Tibial nerve (tissue), 4 donors: ENCODE measurements around the gene CWF19L2. TPM values are rescaled to one million over a fixed set of nuclear protein-coding genes. Genes with fewer than 3 reads are reported as not detected.

Experiments used
- DNase-seq, 2 donors: peaks; one replicate each; pipeline ENCODE4 v3.0.0-alpha.2; 2019; ENCODE audit warnings: low spot score in 2 of 2
- H3K27ac ChIP-seq, 4 donors: fragments of 200-600 bp; sonication (generic) in 3 of 4; one replicate each; pipeline ENCODE4 v1.5.1; 2017 to 2019; ENCODE audit warnings: mild to moderate bottlenecking in 1 of 4
- H3K27me3 ChIP-seq, 2 donors: fragments of 200-600 bp; sonication (generic) in 1 of 2; one replicate each; pipeline versions ENCODE4 v1.5.1 to v1.6.0; 2017 to 2019
- H3K36me3 ChIP-seq, 3 donors: fragments of 200-600 bp; sonication (generic); one replicate each; pipeline ENCODE4 v1.5.1; 2018 to 2019
- H3K4me1 ChIP-seq, 4 donors: fragments of 200-600 bp; sonication (generic) in 3 of 4; one replicate each; pipeline ENCODE4 v1.5.1; 2017 to 2019
- H3K4me3 ChIP-seq, 4 donors: fragments of 200-600 bp; sonication (generic) in 3 of 4; one replicate each; pipeline ENCODE4 v1.5.1; 2017 to 2019; ENCODE audit warnings: mild to moderate bottlenecking in 1 of 4, moderate library complexity in 1 of 4
- H3K9me3 ChIP-seq, 4 donors: fragments of 200-600 bp; sonication (generic) in 3 of 4; one replicate each; pipeline ENCODE4 v1.5.1; 2017 to 2019
- EP300 ChIP-seq, 2 donors: sonication (generic); formaldehyde crosslinking; IDR thresholded peaks; one replicate each; pipeline ENCODE4 v1.6.1; 2017; ENCODE audit warnings: antibody characterized with exemption in 2 of 2, mild to moderate bottlenecking in 1 of 2
- POLR2A ChIP-seq, 2 donors: fragments of 450-650 bp; IDR thresholded peaks; one replicate each; pipeline ENCODE4 v1.6.1; 2017; ENCODE audit warnings: antibody characterized with exemption in 2 of 2, mild to moderate bottlenecking in 2 of 2, moderate library complexity in 2 of 2
- WGBS, 2 donors: methylation state at CpG; one replicate each; pipeline ENCODE4 v1.1.5; 2018; 5-methylcytosine and 5-hydroxymethylcytosine counted together
- total RNA-seq, 4 donors: library from RNA; depleted of rRNA; stranded (reverse); fragments of >200 nt; gene quantifications; one replicate each; pipeline ENCODE4 v1.1.0, GENCODE V29; 2016
- TF ChIP-seq, protein P1 (sequence below), 5 experiments: fragments of 200-600 bp in 3 of 5; fragments of 450-650 bp in 2 of 5; sonication (generic) in 3 of 5; IDR thresholded peaks; one replicate each; pipeline ENCODE4 v1.5.1; 2016 to 2019; ENCODE audit warnings: antibody characterized with exemption in 5 of 5, mild to moderate bottlenecking in 3 of 5, moderate library complexity in 2 of 5

Gene CWF19L2
- total RNA-seq, 4 donors from 2014 or later: 28.0 to 40.5 (median 32.5) TPM

DNA sequence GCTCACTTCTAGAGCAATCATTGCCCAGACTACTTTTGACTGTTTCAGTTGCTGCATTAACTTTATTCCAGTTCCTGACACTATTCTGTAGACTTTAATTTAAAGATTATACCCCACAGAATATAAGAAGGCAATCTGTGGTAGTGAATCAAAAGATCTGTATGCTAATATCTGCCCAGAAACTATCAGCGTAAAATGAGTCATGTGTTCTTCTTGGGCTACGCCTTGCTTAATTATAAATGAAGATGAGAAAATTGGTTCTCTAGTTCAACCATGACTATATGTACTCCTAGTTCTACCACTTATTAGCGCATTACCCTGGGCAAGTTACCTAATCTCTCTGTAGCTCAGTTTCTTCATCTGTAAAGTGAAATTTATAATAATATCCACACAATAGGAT is 128.5 kb downstream of the CWF19L2 start:
- 97 to 99% methylated on average over 3 of the region's 3 CpGs for WGBS, 2 donors
- no peak for DNase-seq
- Histone ChIP-seq H3K4me1 (no peaks in the 10 kb centered on the region), H3K27ac (no peak overlapping the region), H3K36me3 (peaks cover 0 to 71% (median 14%) of the 10 kb centered on the region in 3 donors), H3K9me3 (no peaks in the 10 kb centered on the region), H3K4me3 (no peak overlapping the region), H3K27me3 (no peaks in the 10 kb centered on the region)
- TF ChIP-seq POLR2A (IDR thresholded peaks at IDR 0.05) (no peak), EP300 (IDR thresholded peaks at IDR 0.05) (no peak)
- TF ChIP-seq, protein P1, sequence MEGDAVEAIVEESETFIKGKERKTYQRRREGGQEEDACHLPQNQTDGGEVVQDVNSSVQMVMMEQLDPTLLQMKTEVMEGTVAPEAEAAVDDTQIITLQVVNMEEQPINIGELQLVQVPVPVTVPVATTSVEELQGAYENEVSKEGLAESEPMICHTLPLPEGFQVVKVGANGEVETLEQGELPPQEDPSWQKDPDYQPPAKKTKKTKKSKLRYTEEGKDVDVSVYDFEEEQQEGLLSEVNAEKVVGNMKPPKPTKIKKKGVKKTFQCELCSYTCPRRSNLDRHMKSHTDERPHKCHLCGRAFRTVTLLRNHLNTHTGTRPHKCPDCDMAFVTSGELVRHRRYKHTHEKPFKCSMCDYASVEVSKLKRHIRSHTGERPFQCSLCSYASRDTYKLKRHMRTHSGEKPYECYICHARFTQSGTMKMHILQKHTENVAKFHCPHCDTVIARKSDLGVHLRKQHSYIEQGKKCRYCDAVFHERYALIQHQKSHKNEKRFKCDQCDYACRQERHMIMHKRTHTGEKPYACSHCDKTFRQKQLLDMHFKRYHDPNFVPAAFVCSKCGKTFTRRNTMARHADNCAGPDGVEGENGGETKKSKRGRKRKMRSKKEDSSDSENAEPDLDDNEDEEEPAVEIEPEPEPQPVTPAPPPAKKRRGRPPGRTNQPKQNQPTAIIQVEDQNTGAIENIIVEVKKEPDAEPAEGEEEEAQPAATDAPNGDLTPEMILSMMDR (IDR thresholded peaks at IDR 0.05): no peak

DNA sequence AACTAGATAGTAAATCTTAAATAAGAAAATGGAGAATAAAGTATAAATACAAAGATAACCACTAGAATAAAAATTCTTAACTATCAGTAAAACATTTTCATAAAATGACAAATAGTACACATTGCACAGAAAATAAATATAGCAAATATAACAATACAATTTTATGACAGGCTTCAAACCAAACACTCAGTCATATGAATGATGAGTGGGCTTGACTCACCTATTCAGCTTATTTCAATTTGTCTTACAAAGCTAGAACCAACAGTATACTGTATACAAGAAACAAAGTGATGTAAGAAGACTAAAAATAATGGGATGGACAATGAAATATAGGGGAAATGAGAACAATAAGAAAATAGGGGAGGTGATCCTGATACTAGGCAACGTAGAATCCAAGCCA is 141.2 kb downstream of the CWF19L2 start:
- WGBS, 2 donors: 88 to 89% methylated on average over 1 of the region's 1 CpG
- Histone ChIP-seq H3K4me3 (no peak overlapping the region), H3K27me3 (no peaks in the 10 kb centered on the region), H3K9me3 (peaks cover 0 to 27% (median 2%) of the 10 kb centered on the region in 4 donors), H3K27ac (no peak overlapping the region), H3K4me1 (no peaks in the 10 kb centered on the region), H3K36me3 (peaks cover 0 to 38% (median 0%) of the 10 kb centered on the region in 3 donors)
- no peak for DNase-seq
- TF ChIP-seq EP300 (IDR thresholded peaks at IDR 0.05) (no peak), POLR2A (IDR thresholded peaks at IDR 0.05) (no peak)
- TF ChIP-seq, protein P1 (IDR thresholded peaks at IDR 0.05): no peak

DNA sequence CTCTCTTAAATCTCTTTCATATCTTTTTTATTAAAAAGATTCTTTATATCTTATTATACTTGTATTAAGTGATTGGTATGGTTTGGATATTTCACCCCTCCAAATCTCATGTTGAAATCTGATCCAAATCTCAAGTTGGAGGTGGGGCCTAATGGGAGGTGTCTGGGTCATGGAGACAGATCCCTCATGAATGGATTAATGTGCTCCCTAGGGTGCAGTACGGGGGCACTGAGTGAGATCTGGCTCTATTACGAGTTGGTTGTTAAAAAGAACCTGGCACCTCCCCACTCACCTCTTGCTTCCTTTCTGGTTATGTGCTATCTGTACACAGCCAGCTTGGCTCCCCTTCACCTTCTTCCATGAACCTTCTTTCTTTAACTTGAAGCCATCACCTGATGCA is 149.6 kb downstream of the CWF19L2 start:
- H3K27ac ChIP-seq: no peak overlapping the region
- 53 to 71% methylated on average over 2 of the region's 2 CpGs for WGBS, 2 donors
- no peak for DNase-seq
- no peaks in the 10 kb centered on the region for H3K4me1 ChIP-seq
- no peak overlapping the region for H3K4me3 ChIP-seq
- no peaks in the 10 kb centered on the region for H3K27me3 ChIP-seq
- peaks cover 0 to 83% (median 4%) of the 10 kb centered on the region in 3 donors for H3K36me3 ChIP-seq
- no peak for TF ChIP-seq POLR2A (IDR thresholded peaks at IDR 0.05)
- no peak for TF ChIP-seq EP300 (IDR thresholded peaks at IDR 0.05)
- TF ChIP-seq, protein P1 (IDR thresholded peaks at IDR 0.05): no peak
- no peaks in the 10 kb centered on the region for H3K9me3 ChIP-seq

DNA sequence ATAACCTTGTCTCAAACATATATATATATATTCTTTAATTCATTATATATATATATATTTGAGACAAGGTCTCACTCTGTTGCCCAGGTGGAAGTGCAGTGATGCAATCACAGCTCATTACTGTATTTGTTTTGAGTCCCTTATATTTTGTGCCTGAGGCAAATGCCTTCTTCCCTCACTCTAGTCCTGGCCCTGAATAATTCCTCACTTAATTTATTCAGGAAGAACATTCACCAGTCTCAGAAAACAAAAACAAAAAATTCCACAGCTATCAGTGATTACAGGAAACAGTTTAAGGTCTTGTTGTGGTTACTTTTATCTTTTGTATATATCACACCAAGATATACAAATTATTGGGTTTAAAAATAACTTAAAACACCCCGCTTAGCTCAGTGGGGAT is 155.7 kb downstream of the CWF19L2 start:
- Histone ChIP-seq H3K4me3 (no peak overlapping the region), H3K36me3 (peaks cover 0 to 63% (median 4%) of the 10 kb centered on the region in 3 donors), H3K27ac (no peak overlapping the region), H3K27me3 (no peaks in the 10 kb centered on the region), H3K4me1 (no peaks in the 10 kb centered on the region), H3K9me3 (peaks cover 0 to 24% (median 5%) of the 10 kb centered on the region in 4 donors)
- no peak for DNase-seq
- WGBS, 2 donors: 77 to 88% methylated on average over 1 of the region's 1 CpG
- TF ChIP-seq EP300 (IDR thresholded peaks at IDR 0.05): no peak
- TF ChIP-seq, protein P1 (IDR thresholded peaks at IDR 0.05): no peak
- TF ChIP-seq POLR2A (IDR thresholded peaks at IDR 0.05): no peak

DNA sequence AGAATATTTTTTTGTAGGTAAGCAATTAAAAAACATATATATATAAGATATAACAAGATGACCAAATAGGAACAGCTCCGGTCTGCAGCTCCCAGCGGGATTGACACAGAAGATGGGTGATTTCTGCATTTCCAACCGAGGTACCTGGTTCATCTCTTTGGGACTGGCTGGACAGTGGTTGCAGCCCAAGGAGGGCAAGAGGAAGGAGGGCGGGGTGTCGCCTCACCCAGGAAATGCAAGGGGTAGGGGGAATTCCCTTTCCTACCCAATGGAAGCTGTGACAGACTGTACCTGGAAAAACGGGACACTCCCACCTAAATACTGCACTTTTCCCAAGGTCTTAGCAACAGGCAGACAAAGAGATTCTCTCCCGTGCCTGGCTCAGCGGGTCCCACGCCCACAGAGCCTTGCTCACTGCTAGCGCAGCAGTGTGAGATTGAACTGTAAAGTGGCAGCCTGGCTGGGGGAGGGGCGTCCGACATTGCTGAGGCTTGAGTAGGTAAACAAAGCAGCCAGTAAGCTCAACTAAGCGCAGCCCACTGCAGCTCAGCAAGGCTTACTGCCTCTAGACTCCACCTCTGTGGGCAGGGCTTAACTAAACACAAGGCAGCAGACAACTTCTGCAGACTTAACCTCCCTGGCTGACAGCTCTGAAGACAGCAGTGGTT is 163.8 kb downstream of the CWF19L2 start:
- Histone ChIP-seq H3K4me3 (no peak overlapping the region), H3K4me1 (no peaks in the 10 kb centered on the region), H3K9me3 (peaks cover 0 to 30% (median 5%) of the 10 kb centered on the region in 4 donors), H3K27ac (no peak overlapping the region), H3K27me3 (no peaks in the 10 kb centered on the region), H3K36me3 (peaks cover 0 to 51% (median 9%) of the 10 kb centered on the region in 3 donors)
- WGBS, 2 donors: 92 to 93% methylated on average over 11 to 13 of the region's 13 CpGs
- TF ChIP-seq, protein P1 (IDR thresholded peaks at IDR 0.05): no peak
- TF ChIP-seq EP300 (IDR thresholded peaks at IDR 0.05) (no peak), POLR2A (IDR thresholded peaks at IDR 0.05) (no peak)
- DNase-seq: no peak
